ENCODE results near the gene RRAD.

- TF ChIP-seq CTCF (IDR thresholded peaks at IDR 0.05) (no peak), EZH2 (IDR thresholded peaks at IDR 0.05) (no peak), EZH2phosphoT487 (IDR thresholded peaks at IDR 0.05) (no peak)
Measured at GRCh38 chr16:66878067-66878466, 47.3 kb downstream of the RRAD start.

All from neural progenitor cell (in vitro differentiated cells).